Activated T-helper 1 cell treated with anti-CD3 and anti-CD28 coated beads, Interleukin-12 subunit alpha, Interleukin-12 subunit beta, Interleukin-2, Interleukin-4 antibody, amounts not matched to agents 30 ng/mL and 10 ng/mL and 1 ng/mL, durations not matched to agents 14 hours and 24 hours and 36 hours (primary cell): ENCODE data around the gene CELSR3. TPM values are rescaled to one million over a fixed set of nuclear protein-coding genes. Genes with fewer than 3 reads are reported as not detected.

ENCODE experiments used
- DNase-seq: peaks from one replicate; pipeline ENCODE4 v3.0.0; 2021; ENCODE audit warnings: low spot score
- H3K27ac Mint-ChIP-seq: one replicate; pipeline ENCODE4 v1.8.0; 2021; ENCODE audit warnings: mild to moderate bottlenecking, mixed read lengths
- H3K27me3 Mint-ChIP-seq: one replicate; pipeline ENCODE4 v1.8.0; 2022; ENCODE audit warnings: mild to moderate bottlenecking, moderate library complexity, mixed read lengths; ENCODE audit not compliant: insufficient read depth
- H3K36me3 Mint-ChIP-seq: one replicate; pipeline ENCODE4 v1.8.0; 2021; ENCODE audit warnings: low read depth, mixed read lengths
- H3K4me1 Mint-ChIP-seq: one replicate; pipeline ENCODE4 v1.8.0; 2021; ENCODE audit warnings: low read depth, mixed read lengths
- H3K4me3 Mint-ChIP-seq: one replicate; pipeline ENCODE4 v1.8.0; 2021; ENCODE audit warnings: mild to moderate bottlenecking, moderate library complexity, mixed read lengths
- H3K9me3 Mint-ChIP-seq: one replicate; pipeline ENCODE4 v1.8.0; 2021; ENCODE audit warnings: mixed read lengths
- intact Hi-C: fragments of 100-400 bp; cut with micrococcal nuclease; formaldehyde crosslinking; loops from one replicate; pipeline ENCODE4 v1.15.1; 2024
- total RNA-seq: library from RNA; stranded (reverse); gene quantifications from 2 replicates; pipeline ENCODE4 v1.2.3, GENCODE V29; 2022

CELSR3 gene
- total RNA-seq, 1 donor from 2014 or later, result 11.6 TPM

GRCh38 chr3:48694610-48695392, 32.1 kb upstream of the CELSR3 start:
- Mint-ChIP-seq H3K27me3 (no peaks in the 10 kb centered on the region), H3K27ac (no peak overlapping the region), H3K36me3 (peaks cover 25% of the 10 kb centered on the region), H3K9me3 (no peaks in the 10 kb centered on the region), H3K4me1 (no peaks in the 10 kb centered on the region), H3K4me3 (no peak overlapping the region)
- intact Hi-C loops, result no loop called here
- DNase-seq, result no peak

GRCh38 chr3:48693826-48694225, 31.1 kb upstream of the CELSR3 start:
- Mint-ChIP-seq H3K36me3 (peaks cover 25% of the 10 kb centered on the region), H3K4me1 (no peaks in the 10 kb centered on the region), H3K4me3 (no peak overlapping the region), H3K27me3 (no peaks in the 10 kb centered on the region), H3K9me3 (no peaks in the 10 kb centered on the region), H3K27ac (no peak overlapping the region)
- no peak for DNase-seq
- intact Hi-C loops, result no loop called here

DNA sequence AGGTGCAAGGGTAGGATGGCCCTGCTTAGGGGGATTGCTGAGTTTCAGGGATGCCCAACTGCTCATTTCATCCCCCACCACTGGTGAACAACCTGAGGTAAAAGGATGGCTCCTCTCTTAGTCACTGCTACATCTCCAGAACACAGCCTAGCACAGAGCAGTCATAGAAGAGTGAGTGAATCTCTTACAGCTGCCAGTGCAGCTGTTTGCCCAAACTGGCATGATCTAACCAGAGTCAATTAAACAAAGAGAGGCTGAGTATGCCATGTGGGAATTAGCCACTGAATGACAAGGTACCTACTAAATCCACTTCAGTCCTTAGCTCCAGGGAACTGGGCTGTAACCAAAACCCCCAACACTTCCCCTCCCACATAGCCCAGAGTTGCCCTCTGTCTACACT, 29.9 kb upstream of the CELSR3 start:
- no peaks in the 10 kb centered on the region for H3K4me1 Mint-ChIP-seq
- H3K27ac Mint-ChIP-seq, result no peak overlapping the region
- H3K27me3 Mint-ChIP-seq, result no peaks in the 10 kb centered on the region
- peaks cover 33% of the 10 kb centered on the region for H3K36me3 Mint-ChIP-seq
- DNase-seq, result no peak
- no peaks in the 10 kb centered on the region for H3K9me3 Mint-ChIP-seq
- H3K4me3 Mint-ChIP-seq, result no peak overlapping the region
- intact Hi-C loops, result no loop called here

GRCh38 chr3:48690846-48691458, 28.3 kb upstream of the CELSR3 start:
- intact Hi-C loops, result no loop called here
- Mint-ChIP-seq H3K4me3 (no peak overlapping the region), H3K27ac (no peak overlapping the region), H3K9me3 (no peaks in the 10 kb centered on the region), H3K27me3 (no peaks in the 10 kb centered on the region), H3K4me1 (peaks cover 8% of the 10 kb centered on the region), H3K36me3 (peaks cover 33% of the 10 kb centered on the region)
- DNase-seq, result no peak

- peaks cover 33% of the 10 kb centered on the region for H3K36me3 Mint-ChIP-seq
- H3K4me1 Mint-ChIP-seq, result peaks cover 18% of the 10 kb centered on the region
- H3K9me3 Mint-ChIP-seq, result no peaks in the 10 kb centered on the region
- H3K27me3 Mint-ChIP-seq, result no peaks in the 10 kb centered on the region
- H3K4me3 Mint-ChIP-seq, result no peak overlapping the region
- intact Hi-C loops, result loop anchor here (10.0 kb wide), 1 partner anchor 405 kb away; the partner anchor contains the start of gene QRICH1
- no peak for DNase-seq
- H3K27ac Mint-ChIP-seq, result no peak overlapping the region
These were observed 26.7 kb upstream of the CELSR3 start for GRCh38 chr3:48689384-48689783.

- Mint-ChIP-seq H3K4me1 (peaks cover 24% of the 10 kb centered on the region), H3K9me3 (no peaks in the 10 kb centered on the region), H3K36me3 (peaks cover 33% of the 10 kb centered on the region), H3K27ac (no peak overlapping the region), H3K4me3 (no peak overlapping the region), H3K27me3 (no peaks in the 10 kb centered on the region)
- DNase-seq, result no peak
- intact Hi-C loops, result loop anchor here (10.0 kb wide), 1 partner anchor 406 kb away; the partner anchor contains the start of gene QRICH1
These were observed 26.0 kb upstream of the CELSR3 start for GRCh38 chr3:48688737-48689075.

- Mint-ChIP-seq H3K4me3 (no peak overlapping the region), H3K27me3 (no peaks in the 10 kb centered on the region), H3K4me1 (peaks cover 30% of the 10 kb centered on the region), H3K36me3 (peaks cover 33% of the 10 kb centered on the region), H3K27ac (no peak overlapping the region), H3K9me3 (no peaks in the 10 kb centered on the region)
- intact Hi-C loops, result loop anchor here (10.0 kb wide), 1 partner anchor 407 kb away; the partner anchor contains the start of gene QRICH1
- DNase-seq, result no peak
These were observed 25.5 kb upstream of the CELSR3 start for GRCh38 chr3:48688032-48688736.

GRCh38 chr3:48687220-48687678, 24.6 kb upstream of the CELSR3 start:
- Mint-ChIP-seq H3K9me3 (no peaks in the 10 kb centered on the region), H3K27ac (no peak overlapping the region), H3K27me3 (no peaks in the 10 kb centered on the region), H3K4me3 (no peak overlapping the region), H3K36me3 (peaks cover 31% of the 10 kb centered on the region), H3K4me1 (peaks cover 36% of the 10 kb centered on the region)
- intact Hi-C loops, result loop anchor here (10.0 kb wide), 1 partner anchor 408 kb away; the partner anchor contains the start of gene QRICH1
- DNase-seq, result no peak

DNA sequence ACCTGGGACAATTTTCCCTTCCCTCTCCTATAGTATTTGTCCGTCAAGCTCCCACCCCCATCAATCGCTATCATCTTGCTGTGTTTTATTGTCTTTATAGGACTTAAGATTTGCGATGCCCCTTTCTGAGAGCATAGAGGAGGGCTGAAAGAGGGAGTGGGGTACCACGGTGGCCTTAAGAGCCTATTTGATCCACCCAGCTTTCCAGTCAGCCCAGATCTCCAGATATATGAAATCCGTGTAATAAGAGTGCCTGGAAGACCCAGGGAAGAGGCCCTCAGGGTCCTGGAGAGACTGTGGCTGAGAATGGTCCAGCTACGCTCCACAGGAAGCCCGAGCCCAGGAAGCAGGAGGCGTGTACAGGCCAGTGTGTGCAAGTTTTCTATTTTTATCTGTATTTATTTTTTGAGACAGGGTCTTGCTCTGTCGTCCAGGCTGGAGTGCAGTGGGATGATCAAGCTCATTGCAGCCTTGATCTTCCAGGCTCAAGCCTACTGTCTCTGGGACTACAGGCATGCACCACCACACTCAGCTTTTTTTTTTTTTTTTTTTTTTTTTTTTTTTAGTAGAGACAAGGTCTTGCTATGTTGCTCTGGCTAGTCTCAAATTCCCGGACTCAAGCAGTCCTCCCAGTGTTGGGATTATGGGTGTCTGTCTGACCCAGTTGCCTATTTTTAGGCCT, 24.0 kb upstream of the CELSR3 start:
- H3K27me3 Mint-ChIP-seq, result no peaks in the 10 kb centered on the region

DNA sequence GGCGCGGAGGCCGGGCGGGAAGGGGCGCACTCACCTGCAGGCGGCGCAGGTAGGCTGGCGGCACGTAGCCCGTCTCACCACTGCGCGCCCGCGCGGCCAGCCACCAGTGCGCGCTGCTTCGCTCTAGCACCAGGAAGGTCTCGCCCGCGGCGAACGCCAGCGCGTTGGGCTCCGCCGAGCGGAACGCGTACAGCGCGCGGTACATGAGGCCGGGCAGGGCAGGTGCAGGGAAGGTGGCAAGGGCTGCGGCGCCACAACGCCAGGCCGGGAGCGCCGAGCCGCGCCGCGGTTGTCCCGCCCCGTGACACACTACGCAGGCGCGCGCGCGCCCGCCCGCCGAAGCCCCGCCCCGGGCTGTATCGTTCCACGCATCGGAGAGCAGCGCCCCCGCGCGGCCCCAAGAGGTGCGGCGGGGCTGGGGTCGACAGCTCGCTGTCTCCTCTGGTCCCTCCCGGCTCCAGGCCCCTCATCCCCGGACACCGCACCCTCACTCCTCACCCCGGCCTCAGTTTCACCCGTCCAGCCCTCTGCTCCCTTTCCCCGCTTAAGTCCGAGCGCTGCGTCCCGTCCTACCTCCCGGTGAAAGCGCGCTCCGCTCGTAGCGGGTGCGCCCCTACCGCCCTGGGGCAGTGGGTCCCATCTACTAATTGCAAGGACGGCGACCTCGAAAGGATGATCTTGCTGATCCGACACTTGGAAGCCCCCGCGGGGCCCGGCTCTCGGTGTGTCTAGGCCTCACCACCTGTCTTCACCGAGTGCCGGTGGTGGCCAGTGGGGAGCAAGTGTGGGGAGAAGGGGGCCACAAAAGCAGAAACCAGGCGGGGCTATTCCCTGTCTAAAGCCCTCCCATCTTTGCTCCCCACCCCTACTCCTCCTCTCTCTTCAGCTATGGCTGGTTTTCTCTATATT, 23.2 kb upstream of the CELSR3 start, which contains the start of gene NCKIPSD:
NCKIPSD (minus strand) TSS at position 313 of the 909 bp plus-strand sequence; CDS start at position 205, 108 bp downstream.
- no peaks in the 10 kb centered on the region for H3K9me3 Mint-ChIP-seq

More for the DNA sequence above, 24.0 kb upstream of the CELSR3 start:
- no peaks in the 10 kb centered on the region for H3K9me3 Mint-ChIP-seq
- peaks cover 29% of the 10 kb centered on the region for H3K36me3 Mint-ChIP-seq
- peak overlapping the region; percentile 97 for H3K4me3 Mint-ChIP-seq
- intact Hi-C loops, result loop anchor here (10.0 kb wide), 1 partner anchor 408 kb away; the partner anchor contains the start of gene QRICH1
- peak overlapping the region; percentile 74 for H3K27ac Mint-ChIP-seq
- peaks cover 36% of the 10 kb centered on the region for H3K4me1 Mint-ChIP-seq
- DNase-seq, result no peak

GRCh38 chr3:48685293-48685602, 22.6 kb upstream of the CELSR3 start:
- no peaks in the 10 kb centered on the region for H3K27me3 Mint-ChIP-seq
- H3K27ac Mint-ChIP-seq, result peak overlapping the region; percentile 48
- peaks cover 44% of the 10 kb centered on the region for H3K4me1 Mint-ChIP-seq
- intact Hi-C loops, result loop anchor here (1.0 to 10.0 kb wide), 7 partner anchors 21 to 410 kb away; partner anchors contain the start of genes IP6K2, PFKFB4, QRICH1 and UQCRC1
- no peak for DNase-seq
- H3K36me3 Mint-ChIP-seq, result peaks cover 30% of the 10 kb centered on the region
- no peaks in the 10 kb centered on the region for H3K9me3 Mint-ChIP-seq
- H3K4me3 Mint-ChIP-seq, result peak overlapping the region; percentile 97

More for the DNA sequence above, 23.2 kb upstream of the CELSR3 start, which contains the start of gene NCKIPSD:
- Mint-ChIP-seq H3K4me3 (peak within 1 kb of the TSS; percentile 97), H3K27me3 (no peaks in the 10 kb centered on the region), H3K36me3 (peaks cover 25% of the 10 kb centered on the region), H3K4me1 (peaks cover 38% of the 10 kb centered on the region), H3K27ac (peak within 1 kb of the TSS; percentile 95)
- peak; percentile 85 for DNase-seq
- intact Hi-C loops, result loop anchor here (1.0 to 10.0 kb wide), 7 partner anchors 22 to 409 kb away; partner anchors contain the start of genes IP6K2, PFKFB4, QRICH1 and UQCRC1
